BJ (cell line): ENCODE data around the gene ZNF536. TPM values are rescaled to one million over a fixed set of nuclear protein-coding genes. Genes with fewer than 3 reads are reported as not detected.

Source experiments
- CTCF ChIA-PET: fragments of 350-600 bp; formaldehyde crosslinking; extraction: SDS; loops from one replicate; lab custom pipeline; 2021; ENCODE audit warnings: antibody characterized with exemption, inconsistent platforms; lab: Yijun Ruan, JAX
- POLR2A ChIA-PET: fragments of 300-600 bp; sonication (Branson Sonifier 250); formaldehyde crosslinking; extraction: SDS; loops from one replicate; lab custom pipeline; 2021; ENCODE audit warnings: antibody characterized with exemption; lab: Charles Lee
- DNase-seq: peaks from one replicate; pipeline ENCODE4 v3.0.0-alpha.2; 2011; ENCODE audit warnings: low read depth
- H3K27me3 ChIP-seq: 2 replicates; pipeline ENCODE4 v1.6.0; 2011; ENCODE audit warnings: low read length; ENCODE audit not compliant: control insufficient read depth, insufficient read depth
- H3K36me3 ChIP-seq: 2 replicates; pipeline ENCODE4 v1.5.1; 2011; ENCODE audit warnings: low read length; ENCODE audit not compliant: control insufficient read depth, insufficient read depth
- H3K4me3 ChIP-seq: 2 replicates; pipeline ENCODE4 v1.5.1; 2011; ENCODE audit warnings: low read depth, mild to moderate bottlenecking, control low read depth, low read length
- CTCF ChIP-seq: IDR thresholded peaks from 2 replicates; pipeline ENCODE4 v1.5.1; 2011; ENCODE audit warnings: low read depth, mild to moderate bottlenecking, control low read depth, inconsistent platforms, low read length, moderate library complexity; ENCODE audit not compliant: insufficient read depth
- polyA plus RNA-seq: library from polyadenylated mRNA; depleted of rRNA; stranded (reverse); fragments of >200 nt; gene quantifications from 2 replicates; pipeline ENCODE4 v1.2.3, GENCODE V29; 2011

The ZNF536 gene
- polyA plus RNA-seq, 1 experiment = not detected

GRCh38 chr19:30447553-30447870, 75.3 kb downstream of the ZNF536 start:
- ChIA-PET CTCF (interaction anchor here (1.2 kb wide), 1 partner anchor 688 kb away, joined by 3 read pairs; no protein-coding TSS in a partner anchor), POLR2A (no interaction called here)
- DNase-seq = no peak
- H3K4me3 ChIP-seq = no peak overlapping the region
- H3K36me3 ChIP-seq = no peaks in the 10 kb centered on the region
- no peaks in the 10 kb centered on the region for H3K27me3 ChIP-seq
- TF ChIP-seq CTCF = no peak

- ChIA-PET POLR2A (no interaction called here), CTCF (interaction anchor here (1.2 kb wide), 1 partner anchor 689 kb away, joined by 3 read pairs; no protein-coding TSS in a partner anchor)
- Histone ChIP-seq H3K27me3 (no peaks in the 10 kb centered on the region), H3K36me3 (no peaks in the 10 kb centered on the region), H3K4me3 (no peak overlapping the region)
- no peak for DNase-seq
- TF ChIP-seq CTCF = no peak
These were observed 76.3 kb downstream of the ZNF536 start for GRCh38 chr19:30448386-30449077.

- Histone ChIP-seq H3K36me3 (no peaks in the 10 kb centered on the region), H3K27me3 (no peaks in the 10 kb centered on the region), H3K4me3 (no peak overlapping the region)
- no peak for TF ChIP-seq CTCF
- POLR2A ChIA-PET = no interaction called here
- CTCF ChIA-PET = no interaction called here
- no peak for DNase-seq
These were observed 77.0 kb downstream of the ZNF536 start for GRCh38 chr19:30449078-30449590.

GRCh38 chr19:30449673-30450072, 77.5 kb downstream of the ZNF536 start:
- Histone ChIP-seq H3K27me3 (no peaks in the 10 kb centered on the region), H3K36me3 (no peaks in the 10 kb centered on the region), H3K4me3 (no peak overlapping the region)
- ChIA-PET POLR2A (no interaction called here), CTCF (no interaction called here)
- no peak for DNase-seq
- TF ChIP-seq CTCF = no peak

GRCh38 chr19:30450100-30450499, 77.9 kb downstream of the ZNF536 start:
- no peak overlapping the region for H3K4me3 ChIP-seq
- H3K27me3 ChIP-seq = no peaks in the 10 kb centered on the region
- POLR2A ChIA-PET = no interaction called here
- H3K36me3 ChIP-seq = no peaks in the 10 kb centered on the region
- no peak for DNase-seq
- CTCF ChIA-PET = no interaction called here
- no peak for TF ChIP-seq CTCF
